HG02759 (cell line): ENCODE measurements around the gene SLC24A2.

Experiments
- ATAC-seq: cut with Tn5 transposase; IDR thresholded peaks from one replicate; pipeline ENCODE4 v1.9.1; 2021; ENCODE audit warnings: mild to moderate bottlenecking, moderate library complexity; ENCODE audit not compliant: unreplicated experiment

Gene SLC24A2

GRCh38 chr9:19759066-19759465, 29.8 kb downstream of the SLC24A2 start:
- no peak for ATAC-seq

- no peak for ATAC-seq
Observed at GRCh38 chr9:19757745-19758144, 31.1 kb downstream of the SLC24A2 start.

- ATAC-seq: no peak
Observed at GRCh38 chr9:19754921-19755320, 33.9 kb downstream of the SLC24A2 start.

GRCh38 chr9:19748278-19749126, 40.3 kb downstream of the SLC24A2 start:
- ATAC-seq: no peak

- ATAC-seq: no peak
Observed at GRCh38 chr9:19746223-19746622, 42.6 kb downstream of the SLC24A2 start.

GRCh38 chr9:19741178-19741577, 47.7 kb downstream of the SLC24A2 start:
- no peak for ATAC-seq
